Activated effector memory CD4-positive, alpha-beta T cell treated with anti-CD3 and anti-CD28 coated beads, Interleukin-2, amount 50 U/mL, for 16 hours (primary cell): Measurements from ENCODE around the gene OCA2.
"Not testable (repeated sequence)": the region's sequence is repeated elsewhere in the genome, so short reads cannot be mapped to it uniquely, and the experiment has no call there.

Experiments
- DNase-seq: peaks from one replicate; pipeline ENCODE4 v3.0.0-alpha.2; 2020

The OCA2 gene

DNA sequence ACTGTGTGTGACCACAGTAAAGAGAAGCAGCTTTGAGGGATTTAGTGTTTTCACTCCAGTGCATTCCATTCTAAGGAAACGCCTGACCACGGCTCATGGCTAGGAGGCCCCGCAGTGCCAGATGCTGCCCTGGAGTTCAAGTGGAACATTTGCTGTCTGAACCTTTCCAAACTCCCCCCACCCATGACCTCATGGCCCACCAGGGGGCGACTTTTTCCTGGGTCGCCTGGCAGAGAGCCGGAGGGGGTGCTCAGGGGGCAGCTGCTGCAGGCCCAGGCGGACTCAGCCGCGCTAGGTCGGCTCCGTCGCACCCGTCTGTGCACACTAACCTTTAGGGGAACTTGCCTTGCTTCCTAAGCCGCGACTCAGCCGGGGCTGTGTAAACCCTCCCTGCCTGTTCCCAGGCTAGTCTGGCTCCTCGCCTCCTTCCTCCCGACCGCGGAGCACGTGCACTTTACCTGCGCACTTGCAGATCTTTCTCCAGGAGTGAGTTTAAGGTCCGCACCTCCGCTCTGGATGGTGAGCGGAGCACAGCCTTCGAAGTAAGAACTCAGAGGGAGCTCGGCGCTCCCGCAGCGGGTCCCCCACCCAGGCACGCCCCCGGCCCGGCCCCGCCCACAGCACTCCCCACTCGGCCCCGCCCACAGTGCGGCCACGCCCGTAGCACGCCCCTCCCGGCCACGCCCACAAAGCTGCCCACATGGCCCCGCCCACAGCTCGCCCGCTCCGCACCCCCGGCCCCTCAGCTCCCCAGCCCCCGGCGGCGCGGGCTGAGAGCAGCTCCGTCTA lies at the start of gene OCA2:
TSS of gene OCA2 (minus strand) at position 550 of the 789 bp plus-strand sequence. CDS start 17,441 bp downstream, outside the sequence.
- DNase-seq = peak; percentile 90

GRCh38 chr15:28147801-28148200 lies 48.7 kb upstream of the OCA2 start:
- no peak for DNase-seq

DNA sequence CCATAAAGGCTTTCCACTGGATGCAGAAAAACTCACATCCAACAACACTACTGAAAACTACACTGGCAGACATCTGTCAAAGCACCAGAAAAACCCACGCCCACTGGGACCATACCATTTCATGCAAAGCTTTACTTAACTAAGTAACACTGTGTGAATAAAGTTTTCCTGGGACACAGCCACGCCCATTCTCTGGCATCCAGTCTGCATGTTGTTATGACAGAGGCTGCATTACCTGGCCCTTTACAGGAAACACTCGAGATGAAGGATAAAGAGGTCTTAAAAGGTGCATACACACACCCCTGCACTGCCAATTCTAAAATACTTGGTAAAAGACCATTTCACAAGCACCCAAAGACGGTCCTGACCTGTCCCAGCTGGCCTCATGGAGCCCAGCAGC lies 46.3 kb upstream of the OCA2 start:
- not testable (repeated sequence) for DNase-seq

- no peak for DNase-seq
Observed at GRCh38 chr15:28140062-28140461, 40.9 kb upstream of the OCA2 start.

- DNase-seq = not testable (repeated sequence)
Observed at GRCh38 chr15:28137408-28138039, 38.4 kb upstream of the OCA2 start.

GRCh38 chr15:28136236-28136904 lies 37.3 kb upstream of the OCA2 start:
- not testable (repeated sequence) for DNase-seq

- DNase-seq = no peak
Observed at GRCh38 chr15:28133281-28133680, 34.2 kb upstream of the OCA2 start.

DNA sequence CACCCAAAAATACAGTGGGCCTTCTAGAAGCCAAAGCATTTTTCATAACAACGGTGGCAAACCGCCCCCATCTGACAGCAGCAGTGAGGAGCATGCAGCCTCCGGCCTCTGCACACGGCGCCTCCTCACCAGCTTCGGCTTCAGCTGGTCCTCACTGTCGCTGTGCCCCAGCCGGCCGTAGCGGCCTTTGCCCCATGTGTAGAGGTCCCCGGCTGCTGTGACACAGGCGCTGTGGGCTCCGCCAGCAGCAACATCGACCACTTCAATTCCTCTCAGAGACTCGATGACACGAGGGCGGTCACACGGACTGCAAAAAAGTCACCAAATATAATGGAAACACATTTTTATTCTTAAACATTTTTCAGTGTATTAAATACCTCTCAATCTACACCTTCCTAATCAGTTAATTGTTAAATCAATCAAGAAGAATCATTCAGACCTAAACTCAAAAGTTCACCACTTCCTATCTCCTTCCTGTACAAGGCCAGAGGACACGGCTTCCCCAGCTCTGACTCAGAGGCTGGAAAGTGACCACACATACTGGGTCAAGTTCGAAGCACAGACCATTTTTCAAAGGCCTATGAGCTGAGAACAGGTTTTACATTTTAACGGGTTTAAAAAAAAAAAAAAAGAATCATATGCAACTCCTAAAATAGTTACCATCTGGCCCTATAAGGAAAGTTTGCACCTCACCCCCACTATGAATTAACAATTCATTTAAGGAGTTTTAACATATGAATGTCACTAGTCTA lies 33.6 kb upstream of the OCA2 start:
- DNase-seq = no peak

- no peak for DNase-seq
Observed at GRCh38 chr15:28131946-28132345, 32.8 kb upstream of the OCA2 start.

GRCh38 chr15:28131400-28131799 lies 32.3 kb upstream of the OCA2 start:
- DNase-seq = no peak

- DNase-seq = no peak
Observed at GRCh38 chr15:28130651-28131050, 31.5 kb upstream of the OCA2 start.

DNA sequence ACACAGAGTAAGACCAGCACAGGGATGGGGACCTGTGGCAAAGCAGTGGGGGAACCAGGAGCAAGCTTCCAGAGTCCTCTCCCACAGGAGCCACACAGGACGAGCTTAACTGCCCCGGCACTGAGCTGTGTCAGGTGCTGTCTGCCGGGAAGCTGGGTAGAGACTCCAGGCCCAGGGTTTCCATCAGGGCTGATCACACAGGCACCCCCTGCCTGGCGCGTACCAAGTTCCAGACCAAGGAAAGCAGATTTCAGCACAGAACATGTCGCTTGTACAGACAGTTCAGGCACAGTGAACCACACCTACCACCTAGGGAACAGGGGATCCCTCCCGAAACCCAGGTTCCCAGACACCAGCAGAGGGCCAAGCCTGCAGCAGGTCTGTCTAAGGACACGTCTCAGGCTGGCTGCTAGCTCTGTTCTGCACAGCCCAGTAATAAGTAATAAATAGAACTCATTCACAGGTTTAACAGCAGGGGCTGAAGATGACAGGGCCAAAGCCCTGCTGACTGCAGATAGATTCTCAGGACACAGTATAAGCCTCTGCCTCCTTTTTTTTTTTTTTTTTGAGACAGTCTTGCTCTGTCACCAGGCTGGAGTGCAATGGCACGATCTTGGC lies 30.2 kb upstream of the OCA2 start:
- no peak for DNase-seq

DNA sequence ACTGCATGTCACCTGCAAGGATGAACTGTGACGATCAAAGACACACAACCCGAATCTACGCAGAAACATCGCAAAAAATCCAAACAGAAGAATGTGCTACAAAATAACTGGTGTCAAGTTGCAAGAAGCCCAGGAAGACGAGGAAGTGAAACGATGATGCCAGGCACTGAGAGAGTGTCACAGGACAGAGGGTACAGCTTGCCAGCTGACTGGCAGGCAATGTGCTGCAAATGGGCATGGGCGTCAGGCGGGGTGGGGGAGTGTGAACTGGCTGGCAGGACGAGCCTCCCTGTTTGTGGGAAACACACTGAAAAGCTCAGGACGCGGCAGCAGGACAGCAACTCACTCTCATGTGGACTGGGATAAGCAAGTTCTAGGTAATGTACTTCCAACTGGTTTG lies 28.9 kb upstream of the OCA2 start:
- no peak for DNase-seq

DNA sequence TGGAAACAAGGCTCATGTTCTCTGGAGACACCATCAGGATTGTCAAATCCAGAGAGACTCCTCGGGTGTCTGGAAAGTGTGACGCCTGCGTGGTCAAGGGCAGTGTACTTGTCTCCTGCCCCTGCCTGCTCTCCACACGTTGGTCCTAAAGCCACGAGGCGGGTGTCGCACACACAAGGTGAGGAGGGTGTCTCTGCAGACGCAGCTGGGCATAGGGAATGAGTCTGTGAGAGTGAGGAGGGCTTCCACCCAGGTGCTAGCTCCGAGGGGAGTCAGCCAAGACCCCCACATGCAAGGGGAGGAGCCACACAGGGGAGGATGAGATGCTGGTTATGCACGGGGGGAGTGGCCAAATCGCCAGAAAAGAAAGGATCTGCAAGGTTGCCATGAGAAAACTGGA lies 27.9 kb upstream of the OCA2 start:
- DNase-seq = no peak

DNA sequence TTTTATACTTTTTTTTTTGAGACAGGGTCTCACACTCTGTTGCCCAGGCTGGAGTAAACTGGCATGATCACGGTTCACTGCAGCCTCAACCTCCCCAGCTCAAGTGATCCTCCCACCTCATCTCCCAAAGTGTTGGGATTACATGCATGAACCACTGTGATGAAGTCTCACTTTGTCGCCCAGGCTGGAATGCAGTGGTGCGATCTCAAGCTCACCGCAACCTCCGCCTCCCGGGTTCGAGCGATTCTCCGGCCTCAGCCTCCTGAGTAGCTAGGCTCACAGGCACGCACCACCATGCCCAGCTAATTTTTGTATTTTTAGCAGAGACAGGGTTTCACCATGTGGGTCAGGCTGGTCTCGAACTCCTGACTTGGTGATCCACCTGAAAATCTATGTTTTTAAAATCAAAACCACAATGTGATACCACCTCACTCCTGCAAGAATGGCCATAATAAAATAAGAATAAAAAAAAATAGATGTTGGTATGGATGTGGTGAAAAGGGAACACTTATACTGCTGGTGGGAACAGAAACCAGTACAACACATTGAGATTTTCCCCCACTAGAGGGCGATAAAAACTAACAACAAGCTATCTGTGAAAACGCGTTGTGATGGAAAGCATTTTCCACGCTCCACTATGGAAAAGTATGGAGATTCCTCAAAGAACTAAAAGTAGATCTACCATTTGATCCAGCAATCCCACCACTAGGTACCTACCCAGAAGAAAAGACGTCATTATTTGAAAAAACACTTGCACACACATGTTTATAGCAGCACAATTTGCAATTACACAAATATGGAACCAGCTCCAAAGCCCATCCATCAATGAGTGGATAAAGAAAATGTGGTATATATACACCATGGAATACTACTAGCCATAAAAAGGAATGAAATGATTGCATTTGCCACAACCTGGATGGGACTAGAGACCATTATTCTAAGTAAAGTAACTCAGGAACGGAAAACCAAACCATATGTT lies 26.8 kb upstream of the OCA2 start:
- DNase-seq = no peak

GRCh38 chr15:28124841-28125240 lies 25.7 kb upstream of the OCA2 start:
- DNase-seq = peak; percentile 58

- peak; percentile 81 for DNase-seq
Observed at GRCh38 chr15:28123408-28124023, 24.4 kb upstream of the OCA2 start.

- no peak for DNase-seq
Observed at GRCh38 chr15:28122038-28122949, 23.2 kb upstream of the OCA2 start.

- not testable (repeated sequence) for DNase-seq
Observed at GRCh38 chr15:28121577-28121976, 22.5 kb upstream of the OCA2 start.

DNA sequence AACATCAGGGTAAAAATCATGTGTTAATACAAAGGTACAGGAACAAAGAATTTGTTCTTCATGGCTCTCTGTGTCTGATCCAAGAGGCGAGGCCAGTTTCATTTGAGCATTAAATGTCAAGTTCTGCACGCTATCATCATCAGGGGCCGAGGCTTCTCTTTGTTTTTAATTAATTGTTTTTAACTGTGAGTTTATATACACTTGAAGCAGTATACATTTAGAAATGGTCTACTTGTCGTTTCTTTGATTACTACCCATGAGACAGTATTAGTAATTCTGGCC lies 21.2 kb upstream of the OCA2 start:
- DNase-seq = no peak
